Stomach (tissue), 9 donors: ENCODE data around the gene CAPN9. TPM values are rescaled to one million over a fixed set of nuclear protein-coding genes. Genes with fewer than 3 reads are reported as not detected.
A peak's percentile ranks its signal among the peaks of the same experiment; 100 is the strongest.
"Not testable (repeated sequence)": the region's sequence is repeated elsewhere in the genome, so short reads cannot be mapped to it uniquely, and the experiment has no call there.

Source experiments
- DNase-seq, 2 donors: peaks; one replicate each; pipeline versions ENCODE4 v3.0.0 to v3.0.0-alpha.2; 2013 to 2019
- H3K27ac ChIP-seq, 5 donors: fragments of 200-600 bp in 4 of 5; sonication (generic) in 4 of 5; one replicate each; pipeline ENCODE4 v1.5.1; 2013 to 2019; ENCODE audit warnings: mild to moderate bottlenecking in 1 of 5, moderate library complexity in 1 of 5
- H3K27me3 ChIP-seq, 3 donors: fragments of 200-600 bp; sonication (generic); one replicate each; pipeline ENCODE4 v1.5.1; 2017 to 2019; ENCODE audit warnings: mixed run types in 1 of 3
- H3K36me3 ChIP-seq, 4 donors: fragments of 200-600 bp; sonication (generic); 1 replicate in 3 of 4; 2 replicates in 1 of 4; pipeline ENCODE4 v1.5.1; 2016 to 2019
- H3K4me1 ChIP-seq, 4 donors: fragments of 200-600 bp; sonication (generic); one replicate each; pipeline ENCODE4 v1.5.1; 2016 to 2019
- H3K4me3 ChIP-seq, 4 donors: fragments of 200-600 bp; sonication (generic) in 3 of 4; one replicate each; pipeline ENCODE4 v1.5.1; 2016 to 2019; ENCODE audit warnings: mild to moderate bottlenecking in 1 of 4
- H3K9me3 ChIP-seq, 4 donors: fragments of 200-600 bp; sonication (generic); one replicate each; pipeline ENCODE4 v1.5.1; 2016 to 2019
- CTCF ChIP-seq, 7 experiments: fragments of 450-650 bp in 4 of 7; fragments of 200-600 bp in 3 of 7; sonication (generic) in 3 of 7; IDR thresholded peaks; one replicate each; pipeline ENCODE4 v1.5.1; 2016 to 2019; ENCODE audit warnings: antibody characterized with exemption in 7 of 7, control low read depth in 2 of 7, mild to moderate bottlenecking in 1 of 7
- EP300 ChIP-seq: sonication (generic); formaldehyde crosslinking; IDR thresholded peaks from one replicate; pipeline ENCODE4 v1.6.1; 2017; ENCODE audit warnings: antibody characterized with exemption
- POLR2A ChIP-seq, 4 donors: fragments of 450-650 bp; IDR thresholded peaks; one replicate each; pipeline ENCODE4 v1.6.1; 2016; ENCODE audit warnings: antibody characterized with exemption in 4 of 4, control low read depth in 2 of 4, mild to moderate bottlenecking in 1 of 4, moderate library complexity in 1 of 4
- POLR2AphosphoS5 ChIP-seq, 3 donors: sonication (generic); formaldehyde crosslinking; IDR thresholded peaks; one replicate each; pipeline ENCODE4 v1.6.1; 2016; ENCODE audit warnings: antibody characterized with exemption in 3 of 3
- WGBS, 5 donors: extraction: QIAGEN DNeasy Blood & Tissue Kit in 3 of 5; methylation state at CpG; one replicate each; pipeline versions ENCODE4 v1.1.5 to v1.1.7; 2013 to 2018; 5-methylcytosine and 5-hydroxymethylcytosine counted together
- intact Hi-C: fragments of 100-400 bp; cut with DNase I; formaldehyde crosslinking; loops from one replicate; pipeline ENCODE4 v1.15.1; 2023; ENCODE audit warnings: low total_unique reads
- polyA plus RNA-seq, 3 donors: library from polyadenylated mRNA; stranded (reverse); fragments of 200-250 nt; gene quantifications; one replicate each; pipeline ENCODE4 v1.2.3, GENCODE V29; 2013
- total RNA-seq, 5 donors: library from RNA; depleted of rRNA; stranded (reverse); fragments of >200 nt; gene quantifications; one replicate each; pipeline versions ENCODE4 v1.1.0 to v1.2.3, GENCODE V29; 2014 to 2016
- donor health status: healthy with polysubstance abuse.
- donor health status: Bipolar disorder and iron deficiency.
- donor health status: healthy.

Gene CAPN9
- total and polyA plus RNA-seq, 8 donors: 2.6 to 68.3 (median 46.7) TPM

- Histone ChIP-seq H3K27ac (no peak overlapping the region), H3K9me3 (no peaks in the 10 kb centered on the region), H3K4me3 (no peak overlapping the region), H3K36me3 (peaks cover 15 to 56% (median 44%) of the 10 kb centered on the region in 4 donors), H3K27me3 (no peaks in the 10 kb centered on the region), H3K4me1 (peaks cover 4 to 39% (median 15%) of the 10 kb centered on the region in 4 donors)
- intact Hi-C loops: no loop called here
- WGBS, 5 donors: 94 to 98% (median 96%) methylated on average over 4 of the region's 4 CpGs
- TF ChIP-seq POLR2AphosphoS5 (IDR thresholded peaks at IDR 0.05): no peak
- no peak for TF ChIP-seq CTCF (IDR thresholded peaks at IDR 0.05)
- TF ChIP-seq POLR2A (IDR thresholded peaks at IDR 0.05): no peak
- no peak for TF ChIP-seq EP300
- no peak for DNase-seq
Observed at GRCh38 chr1:230844561-230844960, 97.4 kb downstream of the CAPN9 start.

GRCh38 chr1:230845184-230845583 lies 98.0 kb downstream of the CAPN9 start:
- peaks cover 9 to 45% (median 21%) of the 10 kb centered on the region in 4 donors for H3K4me1 ChIP-seq
- H3K27ac ChIP-seq, intact Hi-C loops, DNase-seq, H3K4me3 ChIP-seq, H3K9me3 ChIP-seq, H3K27me3 ChIP-seq: not testable (repeated sequence)
- 81 to 91% (median 84%) methylated on average over 7 of the region's 7 CpGs for WGBS, 5 donors
- peaks cover 15 to 49% (median 42%) of the 10 kb centered on the region in 4 donors for H3K36me3 ChIP-seq

GRCh38 chr1:230848235-230848634 lies 101.0 kb downstream of the CAPN9 start:
- Histone ChIP-seq H3K27ac (peak overlapping the region in 2 of 5 donors; percentile 17 to 82), H3K9me3 (peaks cover 0 to 6% (median 2%) of the 10 kb centered on the region in 4 donors), H3K27me3 (no peaks in the 10 kb centered on the region), H3K4me3 (no peak overlapping the region), H3K4me1 (peaks cover 18 to 54% (median 38%) of the 10 kb centered on the region in 4 donors), H3K36me3 (peaks cover 13 to 34% (median 23%) of the 10 kb centered on the region in 4 donors)
- intact Hi-C loops: no loop called here
- 87 to 91% (median 90%) methylated on average over 3 of the region's 3 CpGs for WGBS, 5 donors
- TF ChIP-seq EP300 (no peak), POLR2A (IDR thresholded peaks at IDR 0.05) (no peak), POLR2AphosphoS5 (IDR thresholded peaks at IDR 0.05) (no peak), CTCF (IDR thresholded peaks at IDR 0.05) (no peak)
- DNase-seq: no peak

- no peak overlapping the region for H3K4me3 ChIP-seq
- H3K27me3 ChIP-seq: no peaks in the 10 kb centered on the region
- H3K27ac ChIP-seq: peak overlapping the region in 4 of 5 donors; percentile 67 to 82 (median 71)
- peaks cover 0 to 7% (median 2%) of the 10 kb centered on the region in 4 donors for H3K9me3 ChIP-seq
- H3K36me3 ChIP-seq: peaks cover 12 to 34% (median 26%) of the 10 kb centered on the region in 4 donors
- H3K4me1 ChIP-seq: peaks cover 18 to 58% (median 38%) of the 10 kb centered on the region in 4 donors
- peak in 1 of 2 donors; percentile 91 for DNase-seq
- intact Hi-C loops: no loop called here
- 35 to 51% (median 38%) methylated on average over 14 of the region's 14 CpGs for WGBS, 5 donors
- TF ChIP-seq POLR2A (IDR thresholded peaks at IDR 0.05) (no peak), CTCF (IDR thresholded peaks at IDR 0.05) (no peak), EP300 (peak; percentile 31), POLR2AphosphoS5 (IDR thresholded peaks at IDR 0.05) (peak in 1 of 3 donors; percentile 61)
Observed at GRCh38 chr1:230849451-230850224, 102.5 kb downstream of the CAPN9 start.

GRCh38 chr1:230850547-230850946 lies 103.4 kb downstream of the CAPN9 start:
- TF ChIP-seq CTCF (IDR thresholded peaks at IDR 0.05): no peak
- no peak for TF ChIP-seq EP300
- TF ChIP-seq POLR2AphosphoS5 (IDR thresholded peaks at IDR 0.05): no peak
- no peak for TF ChIP-seq POLR2A (IDR thresholded peaks at IDR 0.05)

More at GRCh38 chr1:230850547-230850946, 103.4 kb downstream of the CAPN9 start:
- Histone ChIP-seq H3K36me3 (peaks cover 12 to 38% (median 34%) of the 10 kb centered on the region in 4 donors), H3K4me3 (no peak overlapping the region), H3K27me3 (no peaks in the 10 kb centered on the region), H3K9me3 (peaks cover 0 to 7% (median 2%) of the 10 kb centered on the region in 4 donors), H3K4me1 (peaks cover 18 to 54% (median 38%) of the 10 kb centered on the region in 4 donors), H3K27ac (peak overlapping the region in 4 of 5 donors; percentile 67 to 82 (median 71))
- WGBS, 5 donors: 80 to 96% (median 93%) methylated on average over 5 to 8 of the region's 8 CpGs
- no peak for DNase-seq
- intact Hi-C loops: no loop called here
